ENCODE results near the gene TMED5.

Gene TMED5

GRCh38 chr1:93159337-93159736 lies 20.9 kb downstream of the TMED5 start:
- Histone ChIP-seq H3K27ac (no peak overlapping the region), H4K20me1 (ENCODE audit: insufficient read depth) (no peaks in the 10 kb centered on the region), H3K4me2 (no peak overlapping the region), H3K4me3 (IDR thresholded peaks at IDR 0.05; ENCODE audit: insufficient read depth, low read depth, low read length) (no peak overlapping the region), H3K4me1 (ENCODE audit: low read depth, poor library complexity, severe bottlenecking) (no peaks in the 10 kb centered on the region), H2AFZ (ENCODE audit: low read depth) (no peak overlapping the region), H3K79me2 (ENCODE audit: insufficient read depth, low read depth) (no peaks in the 10 kb centered on the region), H3K9ac (no peak overlapping the region), H3K27me3 (ENCODE audit: insufficient read depth, low read depth) (no peaks in the 10 kb centered on the region), H3K36me3 (ENCODE audit: insufficient read depth) (no peaks in the 10 kb centered on the region)
- no peak for TF ChIP-seq CTCF (conservative IDR thresholded peaks at IDR 0.05; ENCODE audit: low read depth, low read length)

- no peak overlapping the region for H3K4me2 ChIP-seq
- no peaks in the 10 kb centered on the region for H3K4me1 ChIP-seq (ENCODE audit: low read depth, poor library complexity, severe bottlenecking)
- H2AFZ ChIP-seq (ENCODE audit: low read depth) = no peak overlapping the region
- no peak for TF ChIP-seq CTCF (conservative IDR thresholded peaks at IDR 0.05; ENCODE audit: low read depth, low read length)
- H3K79me2 ChIP-seq (ENCODE audit: insufficient read depth, low read depth) = no peaks in the 10 kb centered on the region
- H4K20me1 ChIP-seq (ENCODE audit: insufficient read depth) = no peaks in the 10 kb centered on the region
- no peak overlapping the region for H3K4me3 ChIP-seq (IDR thresholded peaks at IDR 0.05; ENCODE audit: insufficient read depth, low read depth, low read length)
- H3K27ac ChIP-seq = no peak overlapping the region
- no peaks in the 10 kb centered on the region for H3K36me3 ChIP-seq (ENCODE audit: insufficient read depth)
- H3K27me3 ChIP-seq (ENCODE audit: insufficient read depth, low read depth) = no peaks in the 10 kb centered on the region
- no peak overlapping the region for H3K9ac ChIP-seq
These were observed 24.9 kb downstream of the TMED5 start for GRCh38 chr1:93155335-93155734.

GRCh38 chr1:93154898-93155297 lies 25.3 kb downstream of the TMED5 start:
- Histone ChIP-seq H3K27ac (no peak overlapping the region), H3K27me3 (ENCODE audit: insufficient read depth, low read depth) (no peaks in the 10 kb centered on the region), H3K4me2 (no peak overlapping the region), H3K9ac (no peak overlapping the region), H3K79me2 (ENCODE audit: insufficient read depth, low read depth) (no peaks in the 10 kb centered on the region), H2AFZ (ENCODE audit: low read depth) (no peak overlapping the region), H3K4me3 (IDR thresholded peaks at IDR 0.05; ENCODE audit: insufficient read depth, low read depth, low read length) (no peak overlapping the region), H4K20me1 (ENCODE audit: insufficient read depth) (no peaks in the 10 kb centered on the region), H3K36me3 (ENCODE audit: insufficient read depth) (no peaks in the 10 kb centered on the region), H3K4me1 (ENCODE audit: low read depth, poor library complexity, severe bottlenecking) (no peaks in the 10 kb centered on the region)
- no peak for TF ChIP-seq CTCF (conservative IDR thresholded peaks at IDR 0.05; ENCODE audit: low read depth, low read length)

GRCh38 chr1:93152835-93153234 lies 27.4 kb downstream of the TMED5 start:
- Histone ChIP-seq H3K27me3 (ENCODE audit: insufficient read depth, low read depth) (no peaks in the 10 kb centered on the region), H3K4me2 (no peak overlapping the region), H3K79me2 (ENCODE audit: insufficient read depth, low read depth) (no peaks in the 10 kb centered on the region), H3K4me1 (ENCODE audit: low read depth, poor library complexity, severe bottlenecking) (no peaks in the 10 kb centered on the region), H3K4me3 (IDR thresholded peaks at IDR 0.05; ENCODE audit: insufficient read depth, low read depth, low read length) (no peak overlapping the region), H3K27ac (no peak overlapping the region), H3K9ac (no peak overlapping the region), H2AFZ (ENCODE audit: low read depth) (no peak overlapping the region), H3K36me3 (ENCODE audit: insufficient read depth) (no peaks in the 10 kb centered on the region), H4K20me1 (ENCODE audit: insufficient read depth) (no peaks in the 10 kb centered on the region)
- no peak for TF ChIP-seq CTCF (conservative IDR thresholded peaks at IDR 0.05; ENCODE audit: low read depth, low read length)

GRCh38 chr1:93151474-93151873 lies 28.7 kb downstream of the TMED5 start:
- no peaks in the 10 kb centered on the region for H3K27me3 ChIP-seq (ENCODE audit: insufficient read depth, low read depth)
- H3K27ac ChIP-seq = no peak overlapping the region
- no peak overlapping the region for H3K4me3 ChIP-seq (IDR thresholded peaks at IDR 0.05; ENCODE audit: insufficient read depth, low read depth, low read length)
- no peak overlapping the region for H2AFZ ChIP-seq (ENCODE audit: low read depth)
- H3K4me2 ChIP-seq = no peak overlapping the region
- no peaks in the 10 kb centered on the region for H3K79me2 ChIP-seq (ENCODE audit: insufficient read depth, low read depth)
- H3K4me1 ChIP-seq (ENCODE audit: low read depth, poor library complexity, severe bottlenecking) = no peaks in the 10 kb centered on the region
- no peak for TF ChIP-seq CTCF (conservative IDR thresholded peaks at IDR 0.05; ENCODE audit: low read depth, low read length)
- no peaks in the 10 kb centered on the region for H4K20me1 ChIP-seq (ENCODE audit: insufficient read depth)
- H3K36me3 ChIP-seq (ENCODE audit: insufficient read depth) = no peaks in the 10 kb centered on the region
- no peak overlapping the region for H3K9ac ChIP-seq

All from KMS-11 (cell line).